HepG2 (cell line): ENCODE results near the gene EEF1AKMT4.

ENCODE experiments used
- AHR ChIP-seq: IDR thresholded peaks from 2 replicates; pipeline ENCODE4 v1.6.1; 2018; ENCODE audit warnings: missing genetic modification reagents, missing compliant biosample characterization
- ATF3 ChIP-seq: sonication (generic); formaldehyde crosslinking; IDR thresholded peaks from 2 replicates; pipeline ENCODE4 v1.4.0; 2020; ENCODE audit warnings: missing genetic modification reagents
- BRCA1 ChIP-seq: sonication (generic); formaldehyde crosslinking; IDR thresholded peaks from 2 replicates; pipeline ENCODE4 v1.4.0; 2020; ENCODE audit warnings: missing genetic modification reagents
- CTCF ChIP-seq: sonication (generic); formaldehyde crosslinking; IDR thresholded peaks from 2 replicates; pipeline ENCODE4 v1.5.0; 2020; ENCODE audit warnings: mild to moderate bottlenecking, missing genetic modification reagents, moderate library complexity
- MIXL1 ChIP-seq: IDR thresholded peaks from 2 replicates; pipeline ENCODE4 v1.6.1; 2016
- POLR2G ChIP-seq: fragments of 200-400 bp; formaldehyde crosslinking; IDR thresholded peaks from 2 replicates; pipeline ENCODE4 v1.6.1; 2018; ENCODE audit warnings: mild to moderate bottlenecking, low read depth, low read length, moderate library complexity
- SSRP1 ChIP-seq: IDR thresholded peaks from 2 replicates; pipeline ENCODE4 v1.6.1; 2016; ENCODE audit warnings: control low read depth
- TRIM24 ChIP-seq: sonication (generic); formaldehyde crosslinking; IDR thresholded peaks from 2 replicates; pipeline ENCODE4 v1.8.0; 2022; ENCODE audit warnings: mild to moderate bottlenecking, missing genetic modification reagents
- ZBTB33 ChIP-seq: sonication (generic); formaldehyde crosslinking; IDR thresholded peaks from 2 replicates; pipeline ENCODE4 v1.4.0; 2020; ENCODE audit warnings: missing genetic modification reagents
- ZNF280B ChIP-seq: sonication (generic); formaldehyde crosslinking; IDR thresholded peaks from 2 replicates; pipeline ENCODE4 v1.5.0; 2020; ENCODE audit warnings: missing genetic modification reagents, mild to moderate bottlenecking, borderline replicate concordance
- ZNF629 ChIP-seq: sonication (generic); formaldehyde crosslinking; conservative IDR thresholded peaks from 2 replicates; pipeline ENCODE4 v1.5.0; 2020; ENCODE audit warnings: missing genetic modification reagents
- ZNF660 ChIP-seq: sonication (generic); formaldehyde crosslinking; IDR thresholded peaks from 2 replicates; pipeline ENCODE4 v1.5.1; 2020; ENCODE audit warnings: mild to moderate bottlenecking, low read depth, missing genetic modification reagents, borderline replicate concordance

GRCh38 chr3:184290331-184290730 is 40.9 kb downstream of the EEF1AKMT4 start:
- TF ChIP-seq ZBTB33 (CRISPR knock-in tag), result no peak
- TF ChIP-seq SSRP1 (CRISPR knock-in tag), result no peak
- no peak for TF ChIP-seq BRCA1 (CRISPR knock-in tag)
- no peak for TF ChIP-seq MIXL1 (CRISPR knock-in tag)
- TF ChIP-seq ZNF629, result no peak
- no peak for TF ChIP-seq TRIM24
- TF ChIP-seq ATF3, result no peak
- no peak for TF ChIP-seq AHR (CRISPR knock-in tag)
- no peak for TF ChIP-seq ZNF660
- no peak for TF ChIP-seq POLR2G
- TF ChIP-seq ZNF280B (CRISPR knock-in tag), result no peak
- TF ChIP-seq CTCF (CRISPR knock-in tag), result peak; percentile 33; the same call in 1 of the 2 replicates
